ENCODE data around the gene CDK4. TPM values are rescaled to one million over a fixed set of nuclear protein-coding genes. Genes with fewer than 3 reads are reported as not detected.
A peak's percentile ranks its signal among the peaks of the same experiment; 100 is the strongest.

The CDK4 gene
- total and polyA plus RNA-seq, 2 of the 13 experiments (the other 11 are each of a cell fraction or from before 2014, with no cell fraction given) = 191 to 209 TPM

GRCh38 chr12:57782608-57783465 is 30.7 kb upstream of the CDK4 start, which contains the start of gene TSFM (continued):
- TF ChIP-seq FOSL2 (CRISPR knock-in tag; IDR thresholded peaks at IDR 0.05) = no peak
- peak; percentile 68; the same call in 1 of the 2 replicates for TF ChIP-seq BCL6 (CRISPR knock-in tag; IDR thresholded peaks at IDR 0.05)
- TF ChIP-seq HIVEP1 (CRISPR knock-in tag; IDR thresholded peaks at IDR 0.05) = peak; percentile 86
- TF ChIP-seq GZF1 (CRISPR knock-in tag; IDR thresholded peaks at IDR 0.05) = 0 out of 2 replicates have a peak, but pooled peaks have one; percentile 21
- TF ChIP-seq ATF3 (CRISPR knock-in tag; IDR thresholded peaks at IDR 0.05) = peak; percentile 90
- 0 out of 2 replicates have a peak, but pooled peaks have one; percentile 8 for TF ChIP-seq ZNF44 (CRISPR knock-in tag; IDR thresholded peaks at IDR 0.05)
- TF ChIP-seq SIX1 (CRISPR knock-in tag; IDR thresholded peaks at IDR 0.05; ENCODE audit: borderline replicate concordance) = no peak
- no peak for TF ChIP-seq TCF7L2 (IDR thresholded peaks at IDR 0.05; ENCODE audit: low read depth, low read length)
- TF ChIP-seq ZZZ3 (CRISPR knock-in tag; IDR thresholded peaks at IDR 0.05; ENCODE audit: borderline replicate concordance) = no peak; the same call in 1 of the 2 replicates
- peak; percentile 54; the same call in 1 of the 2 replicates for TF ChIP-seq PRDM10 (CRISPR knock-in tag; IDR thresholded peaks at IDR 0.05; ENCODE audit: low read depth)
- peak; percentile 43; the same call in 1 of the 2 replicates for TF ChIP-seq ELF3 (CRISPR knock-in tag; IDR thresholded peaks at IDR 0.05)
- no peak for TF ChIP-seq ZFAT (CRISPR knock-in tag; conservative IDR thresholded peaks at IDR 0.05)
- peak; percentile 85 for TF ChIP-seq AGO2 (optimal IDR thresholded peaks at IDR 0.05; ENCODE audit: low read depth, low read length)
- peak; percentile 92 for TF ChIP-seq PHF8 (CRISPR knock-in tag; IDR thresholded peaks at IDR 0.05)
- peak; percentile 40; the same call in 1 of the 2 replicates for TF ChIP-seq ZNF232 (CRISPR knock-in tag; IDR thresholded peaks at IDR 0.05; ENCODE audit: borderline replicate concordance)
- TF ChIP-seq SOX6 (IDR thresholded peaks at IDR 0.05) = no peak
- peak; percentile 78 for TF ChIP-seq SOX6 (CRISPR knock-in tag; IDR thresholded peaks at IDR 0.05)
- no peak for TF ChIP-seq PBX3 (CRISPR knock-in tag; IDR thresholded peaks at IDR 0.05; ENCODE audit: borderline replicate concordance)
